GM10847 (cell line): ENCODE measurements around the gene CDIP1.

Source experiments
- POLR2A ChIP-seq: IDR thresholded peaks from 2 replicates; pipeline ENCODE4 v1.6.1; 2011; ENCODE audit not compliant: insufficient read length; ENCODE audit errors: extremely low read depth

CDIP1 gene

DNA sequence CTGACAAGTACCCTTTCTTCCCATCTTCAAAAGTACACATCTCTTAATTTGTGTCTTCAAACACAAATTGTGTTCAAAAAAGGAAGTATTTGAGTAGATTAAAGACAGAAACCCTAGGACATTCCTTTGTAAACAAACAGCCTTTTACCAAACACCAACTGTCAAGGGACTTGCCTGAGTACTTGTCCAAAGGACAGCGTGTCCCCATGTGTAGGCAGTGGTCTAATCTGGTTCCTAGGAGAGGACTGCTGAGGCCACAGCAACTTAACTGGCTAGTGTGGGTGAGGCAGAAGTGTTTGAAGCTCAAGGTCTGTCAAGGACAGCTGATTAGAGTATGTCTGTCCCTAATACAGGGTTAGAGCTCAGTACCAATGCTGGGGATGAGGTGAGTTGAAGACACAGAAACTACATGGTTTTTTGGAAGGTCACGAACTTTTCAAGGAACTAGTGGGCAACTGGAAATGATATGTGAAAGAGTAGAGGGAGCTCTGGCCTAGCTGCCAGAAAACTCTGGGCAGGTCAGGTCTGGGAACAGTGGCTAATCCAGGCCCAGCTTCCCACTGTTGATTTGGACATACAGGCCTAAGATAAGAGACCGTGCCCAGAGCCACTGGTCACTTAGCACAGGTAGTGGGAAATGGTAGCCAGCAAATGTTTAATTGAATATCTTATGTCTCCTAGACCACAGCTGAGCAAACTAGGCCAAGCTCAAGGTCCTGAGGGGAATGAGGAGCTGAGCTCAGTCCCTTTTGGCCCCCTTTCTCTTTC, 52.3 kb downstream of the CDIP1 start:
- no peak for TF ChIP-seq POLR2A

DNA sequence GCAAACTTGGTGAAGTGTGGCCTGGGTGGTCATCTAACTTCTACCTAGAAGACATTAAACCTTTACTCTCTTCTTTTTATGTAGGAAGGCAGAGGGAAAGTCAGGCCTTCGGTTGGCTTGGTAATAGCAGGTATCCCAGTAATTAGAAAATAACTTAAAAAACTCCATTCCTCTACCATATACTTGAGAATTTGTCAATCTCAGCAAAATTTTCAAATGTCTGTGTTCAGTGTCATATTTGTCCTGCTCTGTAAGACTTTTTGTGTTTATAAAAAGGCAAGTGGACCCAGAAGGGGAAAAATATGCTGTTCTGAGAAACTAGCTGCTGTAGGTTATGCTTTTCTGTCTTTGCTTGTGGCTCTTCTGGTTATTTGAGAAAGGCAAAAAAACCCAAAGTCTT, 56.6 kb downstream of the CDIP1 start:
- TF ChIP-seq POLR2A: no peak

- no peak for TF ChIP-seq POLR2A
These were observed 57.0 kb downstream of the CDIP1 start for GRCh38 chr16:4481526-4481925.

DNA sequence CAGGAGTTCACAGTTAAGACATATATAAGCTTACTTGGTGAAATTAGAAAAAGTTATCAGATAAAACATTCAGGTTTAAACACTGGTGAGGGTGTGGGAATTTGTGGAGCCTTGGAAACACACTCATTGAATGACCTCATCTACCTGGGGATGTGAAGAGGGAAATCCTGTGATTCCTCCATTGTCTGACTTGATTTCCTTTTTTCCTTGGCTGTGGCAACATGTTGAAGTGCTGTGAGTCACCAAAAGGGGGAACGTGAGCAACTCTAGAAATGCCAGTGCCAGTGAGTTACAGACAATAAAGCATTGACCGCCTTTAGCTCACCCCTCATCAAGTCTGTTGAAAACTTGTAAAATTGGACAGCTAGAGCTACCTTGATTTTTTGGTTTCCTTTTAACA, 60.6 kb downstream of the CDIP1 start:
- no peak for TF ChIP-seq POLR2A

DNA sequence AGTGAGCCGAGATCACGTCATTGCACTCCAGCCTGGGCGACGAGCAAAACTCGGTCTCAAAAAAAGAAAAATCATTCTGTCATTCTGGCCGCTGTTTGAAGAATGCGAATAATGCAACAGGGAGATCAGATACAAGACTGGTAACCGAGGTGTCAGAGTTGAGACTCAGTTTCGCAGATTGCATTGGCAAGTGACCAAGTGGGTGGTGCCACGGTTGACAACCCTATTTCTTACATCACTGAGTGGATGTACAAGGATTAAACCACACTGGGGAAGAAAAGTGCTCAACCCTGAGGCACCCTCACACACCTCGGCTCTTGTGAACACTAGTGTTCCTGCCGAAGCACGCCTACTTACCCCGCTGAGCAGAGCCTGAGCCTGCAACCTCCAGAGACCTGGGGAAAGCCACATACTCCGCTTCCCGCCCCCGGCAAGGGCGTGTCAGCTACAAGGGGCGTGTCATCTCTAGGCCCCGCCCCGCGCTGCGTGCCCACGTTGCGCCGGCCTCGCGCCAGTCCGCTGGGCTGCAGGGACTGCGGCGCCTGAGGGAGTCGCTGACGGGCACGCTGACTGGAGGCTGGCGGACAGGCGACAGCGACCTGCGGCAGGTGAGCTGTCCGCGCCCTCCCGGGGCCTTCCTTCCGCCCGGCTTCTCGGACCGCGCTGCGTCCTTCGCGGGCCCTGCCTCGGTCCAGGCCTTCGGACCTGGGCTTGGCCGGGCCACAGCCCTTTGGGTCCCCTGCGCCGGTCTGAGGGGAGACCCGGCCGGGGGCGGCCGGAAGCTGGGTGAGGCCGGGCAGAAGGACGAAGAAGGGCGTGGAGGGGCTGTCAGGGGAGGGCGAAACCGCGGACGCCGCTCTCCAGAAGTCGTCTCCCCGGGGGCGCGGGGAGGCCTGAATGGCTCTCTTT, 62.4 kb downstream of the CDIP1 start, which contains the start of gene HMOX2:
Gene HMOX2, plus strand, starts transcription at position 519 of the 909 bp plus-strand sequence. CDS start 29,127 bp downstream, outside the sequence.
- peak; percentile 95 for TF ChIP-seq POLR2A

- peak; percentile 78 for TF ChIP-seq POLR2A
These were observed 64.2 kb downstream of the CDIP1 start, which contains the start of gene NMRAL1 for GRCh38 chr16:4474192-4474961. NMRAL1 (minus strand) TSS chr16:4474625; CDS start chr16:4474132, 493 bp downstream.

DNA sequence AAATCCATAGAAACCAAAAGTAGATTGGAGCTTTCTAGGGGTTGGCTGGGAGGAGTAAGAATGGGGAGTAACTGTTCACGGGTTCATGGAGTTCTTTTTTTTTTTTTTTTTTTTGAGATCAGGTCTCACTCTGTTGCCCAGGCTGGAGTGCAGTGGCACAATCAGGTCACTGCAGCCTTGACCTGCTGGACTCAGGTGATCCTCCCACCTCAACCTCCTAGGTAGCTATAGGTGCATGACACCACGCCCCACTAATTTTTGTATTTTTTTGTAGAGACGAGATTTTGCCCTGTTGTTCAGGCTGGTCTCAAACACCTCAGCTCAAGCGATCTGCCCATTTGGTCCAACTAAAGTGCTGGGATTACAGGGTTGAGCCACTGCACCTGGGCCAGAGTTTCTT, 65.7 kb downstream of the CDIP1 start:
- no peak for TF ChIP-seq POLR2A

- no peak for TF ChIP-seq POLR2A
These were observed 66.7 kb downstream of the CDIP1 start for GRCh38 chr16:4471869-4472268.

GRCh38 chr16:4468972-4469371, 69.6 kb downstream of the CDIP1 start:
- TF ChIP-seq POLR2A: no peak

GRCh38 chr16:4467916-4468315, 70.7 kb downstream of the CDIP1 start:
- TF ChIP-seq POLR2A: no peak

DNA sequence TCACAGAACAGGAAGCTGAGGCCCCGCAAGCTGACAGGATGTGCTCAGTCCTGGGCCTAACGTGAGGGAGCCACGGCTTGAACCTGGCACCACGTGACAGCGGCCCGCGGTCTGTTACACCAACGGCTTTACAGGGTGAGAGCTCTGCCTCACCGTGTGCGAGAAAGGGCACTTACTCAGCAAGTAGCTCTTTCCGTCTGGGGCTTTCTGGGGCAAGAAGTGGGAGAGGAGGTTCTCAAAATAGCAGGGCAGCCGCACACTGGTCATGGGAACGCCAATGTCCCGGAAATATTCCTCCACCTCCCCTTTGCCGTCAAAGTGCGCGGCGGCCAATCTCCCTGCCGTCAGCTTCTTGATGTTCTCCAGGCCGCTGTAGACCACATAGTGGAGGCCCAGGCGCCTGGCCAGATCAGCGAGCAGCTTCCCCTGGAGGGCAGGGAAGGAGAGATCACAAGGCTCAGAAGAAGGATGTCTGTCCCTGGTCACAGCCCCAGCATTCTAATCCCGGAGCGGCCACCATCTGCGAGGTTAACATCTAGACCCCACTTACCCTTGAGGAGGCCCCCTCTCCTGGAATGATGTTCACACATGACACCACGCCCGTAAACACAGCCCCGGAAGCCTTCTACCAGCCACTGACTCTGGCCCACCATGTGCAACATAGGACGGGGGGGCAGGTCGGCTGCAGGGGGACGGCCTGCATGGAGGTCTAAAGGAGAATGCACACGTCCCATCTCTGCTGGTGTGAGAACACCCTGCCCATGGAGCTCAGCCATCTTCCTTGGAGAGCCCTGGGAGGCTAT, 72.4 kb downstream of the CDIP1 start:
- TF ChIP-seq POLR2A: no peak

DNA sequence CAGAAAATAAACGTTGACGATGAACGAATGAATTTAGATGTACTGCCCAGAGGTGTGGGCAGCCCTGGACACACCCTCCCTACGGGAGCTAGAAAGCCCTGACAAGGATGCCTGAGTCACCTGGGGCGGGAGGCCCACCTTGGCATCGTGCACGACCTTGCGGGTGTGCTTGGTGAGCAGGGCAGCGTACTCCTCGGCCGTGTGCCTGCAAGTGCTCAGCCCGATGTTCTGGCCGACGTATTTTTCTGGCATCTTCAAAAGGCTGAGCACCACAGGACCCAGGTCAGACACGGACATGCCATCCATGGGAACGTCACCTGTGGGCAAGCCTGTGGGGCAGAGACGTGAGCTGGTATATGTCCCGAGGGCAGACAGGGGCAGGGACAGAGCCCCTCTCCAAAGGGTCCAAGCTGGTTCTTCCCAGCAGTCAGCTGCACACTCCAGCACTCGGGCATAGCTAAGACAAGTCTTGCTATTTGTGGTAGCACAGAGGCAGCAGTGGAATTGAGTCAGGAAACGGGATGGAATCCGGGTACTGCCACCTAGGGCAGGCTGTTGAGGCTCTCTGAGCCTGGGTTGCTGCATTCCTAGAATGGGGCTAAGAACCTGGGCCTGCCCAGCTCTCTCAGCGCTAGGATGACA, 74.9 kb downstream of the CDIP1 start:
- no peak for TF ChIP-seq POLR2A

GRCh38 chr16:4461250-4462085, 77.1 kb downstream of the CDIP1 start:
- no peak for TF ChIP-seq POLR2A

DNA sequence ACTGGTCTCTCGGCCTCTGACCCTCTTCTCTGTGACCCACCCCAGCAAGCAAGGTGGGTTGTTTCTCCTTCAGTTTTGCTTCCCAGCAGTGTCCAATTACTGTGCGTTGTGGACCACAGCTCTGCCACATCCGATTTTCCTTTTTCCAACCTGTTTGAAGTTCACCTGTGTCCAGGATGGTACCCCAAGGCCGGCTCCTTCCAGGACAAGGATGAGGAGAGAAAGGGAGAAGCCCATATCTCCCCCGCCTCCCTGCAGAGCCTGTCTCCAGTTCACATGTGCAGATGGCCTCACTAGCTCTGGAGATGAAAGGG, 77.7 kb downstream of the CDIP1 start:
- no peak for TF ChIP-seq POLR2A
